Measurements from ENCODE around the gene POLE.

Gene POLE

DNA sequence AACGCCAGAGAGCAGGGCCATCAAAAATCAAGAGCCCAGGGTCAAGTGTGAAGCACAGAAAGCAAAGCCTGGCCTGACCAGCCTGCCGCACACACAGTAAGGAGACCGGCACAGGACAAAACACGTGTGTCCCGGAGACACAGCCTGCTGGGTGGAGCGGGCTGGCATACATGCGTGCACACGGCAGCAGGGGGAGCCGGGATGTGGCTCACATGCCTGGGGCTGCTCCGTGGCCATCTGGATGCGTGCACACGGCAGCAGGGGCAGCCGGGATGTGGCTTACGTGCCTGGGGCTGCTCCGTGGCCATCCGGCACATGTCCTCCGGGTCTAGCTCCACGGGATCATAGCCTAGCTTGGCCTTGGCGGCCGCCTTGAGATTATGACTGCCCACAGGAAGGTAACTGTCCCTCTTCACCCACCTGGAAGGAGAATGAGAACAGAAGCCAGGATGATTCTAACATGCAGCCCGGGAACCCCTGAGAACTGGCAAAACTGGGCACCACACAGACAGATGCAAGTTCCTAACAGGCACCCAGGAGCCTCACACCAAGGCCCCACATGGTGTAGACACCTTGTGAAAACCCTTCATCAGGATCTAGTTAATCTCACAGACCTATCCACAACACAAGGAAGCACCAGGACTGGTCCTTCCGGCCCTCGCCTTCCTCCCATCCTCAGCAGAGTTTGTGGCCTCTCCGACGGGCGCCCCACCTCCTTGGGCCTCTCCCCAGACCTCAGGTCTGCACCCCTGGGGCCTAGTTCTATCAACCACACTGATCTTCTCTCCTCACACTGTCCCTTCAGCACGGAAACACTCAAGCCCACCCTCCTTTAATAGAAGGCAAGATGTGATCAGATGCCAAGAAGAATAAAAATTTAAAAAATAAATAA, 13.6 kb downstream of the POLE start:
- Histone ChIP-seq H3K9ac (ENCODE audit: low read depth, low read length, poor library complexity, severe bottlenecking) (no peak overlapping the region), H3F3A (ENCODE audit: low read depth) (no peaks in the 10 kb centered on the region), H3K4me3 (ENCODE audit: low read length, poor library complexity, severe bottlenecking) (no peak overlapping the region), H3K4me1 (ENCODE audit: insufficient read depth, low read length, poor library complexity, severe bottlenecking) (no peaks in the 10 kb centered on the region), H3K4me2 (ENCODE audit: low read depth, low read length, poor library complexity, severe bottlenecking) (no peak overlapping the region), H3K9me3 (ENCODE audit: insufficient read depth, low read depth, low read length) (no peaks in the 10 kb centered on the region), H3K27me3 (ENCODE audit: insufficient read depth, low read length, poor library complexity, severe bottlenecking) (no peaks in the 10 kb centered on the region), H4K20me1 (ENCODE audit: insufficient read depth, low read length, poor library complexity, severe bottlenecking) (peaks cover 5% of the 10 kb centered on the region), H3K9me2 (replicated peaks; ENCODE audit: low read depth, low read length) (no peaks in the 10 kb centered on the region), H3K36me3 (ENCODE audit: insufficient read depth, low read length) (peaks cover 85% of the 10 kb centered on the region; the same call in 1 of the 2 replicates), H3K79me2 (ENCODE audit: insufficient read depth, low read length) (peaks cover 12% of the 10 kb centered on the region; the same call in 1 of the 2 replicates), H2AFZ (ENCODE audit: low read length) (no peak overlapping the region)
- TF ChIP-seq, protein P1, sequence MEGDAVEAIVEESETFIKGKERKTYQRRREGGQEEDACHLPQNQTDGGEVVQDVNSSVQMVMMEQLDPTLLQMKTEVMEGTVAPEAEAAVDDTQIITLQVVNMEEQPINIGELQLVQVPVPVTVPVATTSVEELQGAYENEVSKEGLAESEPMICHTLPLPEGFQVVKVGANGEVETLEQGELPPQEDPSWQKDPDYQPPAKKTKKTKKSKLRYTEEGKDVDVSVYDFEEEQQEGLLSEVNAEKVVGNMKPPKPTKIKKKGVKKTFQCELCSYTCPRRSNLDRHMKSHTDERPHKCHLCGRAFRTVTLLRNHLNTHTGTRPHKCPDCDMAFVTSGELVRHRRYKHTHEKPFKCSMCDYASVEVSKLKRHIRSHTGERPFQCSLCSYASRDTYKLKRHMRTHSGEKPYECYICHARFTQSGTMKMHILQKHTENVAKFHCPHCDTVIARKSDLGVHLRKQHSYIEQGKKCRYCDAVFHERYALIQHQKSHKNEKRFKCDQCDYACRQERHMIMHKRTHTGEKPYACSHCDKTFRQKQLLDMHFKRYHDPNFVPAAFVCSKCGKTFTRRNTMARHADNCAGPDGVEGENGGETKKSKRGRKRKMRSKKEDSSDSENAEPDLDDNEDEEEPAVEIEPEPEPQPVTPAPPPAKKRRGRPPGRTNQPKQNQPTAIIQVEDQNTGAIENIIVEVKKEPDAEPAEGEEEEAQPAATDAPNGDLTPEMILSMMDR (conservative IDR thresholded peaks at IDR 0.05; ENCODE audit: low read length), result no peak
- no peak for TF ChIP-seq EZH2phosphoT487 (IDR thresholded peaks at IDR 0.05; ENCODE audit: borderline replicate concordance)

DNA sequence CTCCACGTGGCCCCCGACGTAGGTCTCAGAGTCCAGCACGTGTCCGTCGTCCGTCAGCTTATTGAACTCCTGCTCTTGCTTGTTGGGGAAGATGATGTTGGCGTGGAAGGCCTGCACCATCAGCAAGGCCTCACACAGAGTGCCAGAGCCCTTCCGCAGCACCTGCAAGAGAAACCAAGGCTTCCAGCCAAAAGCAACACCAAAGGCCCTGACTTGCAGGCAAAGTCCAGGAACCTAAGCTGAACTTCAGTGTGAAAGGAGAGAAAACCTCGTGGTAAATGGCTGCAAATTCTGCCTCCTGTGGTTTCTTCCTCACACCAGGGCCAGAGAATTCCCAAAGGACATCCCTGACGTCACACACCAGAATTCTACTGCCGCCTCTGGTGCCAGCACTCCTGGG, 14.5 kb downstream of the POLE start:
- no peaks in the 10 kb centered on the region for H3K4me1 ChIP-seq (ENCODE audit: insufficient read depth, low read length, poor library complexity, severe bottlenecking)
- H3K36me3 ChIP-seq (ENCODE audit: insufficient read depth, low read length), result peaks cover 87% of the 10 kb centered on the region; the same call in 1 of the 2 replicates
- no peaks in the 10 kb centered on the region for H3K9me3 ChIP-seq (ENCODE audit: insufficient read depth, low read depth, low read length)
- H2AFZ ChIP-seq (ENCODE audit: low read length), result no peak overlapping the region
- H4K20me1 ChIP-seq (ENCODE audit: insufficient read depth, low read length, poor library complexity, severe bottlenecking), result no peaks in the 10 kb centered on the region
- no peaks in the 10 kb centered on the region for H3F3A ChIP-seq (ENCODE audit: low read depth)
- H3K9ac ChIP-seq (ENCODE audit: low read depth, low read length, poor library complexity, severe bottlenecking), result no peak overlapping the region
- peaks cover 5% of the 10 kb centered on the region; the same call in 1 of the 2 replicates for H3K79me2 ChIP-seq (ENCODE audit: insufficient read depth, low read length)
- H3K9me2 ChIP-seq (replicated peaks; ENCODE audit: low read depth, low read length), result no peaks in the 10 kb centered on the region
- H3K4me3 ChIP-seq (ENCODE audit: low read length, poor library complexity, severe bottlenecking), result no peak overlapping the region
- no peak overlapping the region for H3K4me2 ChIP-seq (ENCODE audit: low read depth, low read length, poor library complexity, severe bottlenecking)
- H3K27me3 ChIP-seq (ENCODE audit: insufficient read depth, low read length, poor library complexity, severe bottlenecking), result no peaks in the 10 kb centered on the region
- TF ChIP-seq, protein P1 (conservative IDR thresholded peaks at IDR 0.05; ENCODE audit: low read length), result no peak
- no peak for TF ChIP-seq EZH2phosphoT487 (IDR thresholded peaks at IDR 0.05; ENCODE audit: borderline replicate concordance)

DNA sequence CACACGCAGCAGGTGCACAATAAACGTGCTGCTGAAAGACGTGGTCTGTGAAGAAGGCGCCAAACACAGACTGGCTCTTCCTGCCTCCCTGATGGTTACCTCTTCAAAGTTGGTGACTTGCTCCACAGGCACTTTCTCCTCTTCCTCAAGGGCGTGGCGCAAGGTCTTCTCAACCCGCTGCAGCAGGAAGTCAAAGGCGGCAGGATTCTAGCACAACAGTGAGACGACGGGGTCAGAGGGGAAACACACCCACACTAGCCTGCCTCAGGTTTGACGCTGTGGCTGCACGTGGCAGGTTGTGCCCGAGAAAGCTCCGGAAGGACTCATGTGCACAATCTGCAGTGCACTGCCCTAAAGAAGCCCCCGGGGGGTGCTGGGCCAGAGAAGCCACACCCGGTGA, 15.0 kb downstream of the POLE start:
- H3K36me3 ChIP-seq (ENCODE audit: insufficient read depth, low read length), result peaks cover 87% of the 10 kb centered on the region; the same call in 1 of the 2 replicates

More for the DNA sequence above, 15.0 kb downstream of the POLE start:
- no peaks in the 10 kb centered on the region for H3K9me2 ChIP-seq (replicated peaks; ENCODE audit: low read depth, low read length)
- H3K9me3 ChIP-seq (ENCODE audit: insufficient read depth, low read depth, low read length), result no peaks in the 10 kb centered on the region
- H3K79me2 ChIP-seq (ENCODE audit: insufficient read depth, low read length), result peaks cover 4% of the 10 kb centered on the region; the same call in 1 of the 2 replicates
- no peak overlapping the region for H3K4me2 ChIP-seq (ENCODE audit: low read depth, low read length, poor library complexity, severe bottlenecking)
- H3K9ac ChIP-seq (ENCODE audit: low read depth, low read length, poor library complexity, severe bottlenecking), result no peak overlapping the region
- H3F3A ChIP-seq (ENCODE audit: low read depth), result no peaks in the 10 kb centered on the region
- no peaks in the 10 kb centered on the region for H3K27me3 ChIP-seq (ENCODE audit: insufficient read depth, low read length, poor library complexity, severe bottlenecking)
- H3K4me1 ChIP-seq (ENCODE audit: insufficient read depth, low read length, poor library complexity, severe bottlenecking), result no peaks in the 10 kb centered on the region
- no peaks in the 10 kb centered on the region for H4K20me1 ChIP-seq (ENCODE audit: insufficient read depth, low read length, poor library complexity, severe bottlenecking)
- H3K4me3 ChIP-seq (ENCODE audit: low read length, poor library complexity, severe bottlenecking), result no peak overlapping the region
- no peak overlapping the region for H2AFZ ChIP-seq (ENCODE audit: low read length)
- no peak for TF ChIP-seq EZH2phosphoT487 (IDR thresholded peaks at IDR 0.05; ENCODE audit: borderline replicate concordance)
- TF ChIP-seq, protein P1 (conservative IDR thresholded peaks at IDR 0.05; ENCODE audit: low read length), result no peak
